ENCODE data around the gene STS. TPM values are rescaled to one million over a fixed set of nuclear protein-coding genes. Genes with fewer than 3 reads are reported as not detected.

STS gene
- total and polyA plus RNA-seq, 2 of the 4 experiments (the other 2 are of a cell fraction), result 2.6 to 3.4 TPM

- H2BK15ac ChIP-seq (ENCODE audit: low read depth, low read length), result no peak overlapping the region
- in situ Hi-C loops (cut with MboI; ENCODE audit: low sequenced_read_pairs) (no loop called here), dilution Hi-C loops (cut with HindIII; ENCODE audit: low sequenced_read_pairs, unreplicated experiment) (no loop called here), intact Hi-C loops (cut with micrococcal nuclease) (loop anchor here (5.0 kb wide), 1 partner anchor 737 kb away; the partner anchor contains the start of gene PNPLA4)
- ATAC-seq (ENCODE audit: low read depth) (no peak), DNase-seq (no peak)
- no peak overlapping the region for H2BK20ac ChIP-seq (ENCODE audit: low read depth, low read length)
- no peak overlapping the region for H3K14ac ChIP-seq (replicated peaks; ENCODE audit: low read depth, low read length)
- no peaks in the 10 kb centered on the region for H3K27me3 ChIP-seq (ENCODE audit: control insufficient read depth, insufficient read depth, low read length)
- H4K8ac ChIP-seq (ENCODE audit: low read depth in 2 of 2, low read length in 2 of 2), result no peak overlapping the region
- no peak overlapping the region for H4K91ac ChIP-seq (ENCODE audit: insufficient read depth, low read depth, low read length)
- H3K4me1 ChIP-seq (ENCODE audit: control insufficient read depth, insufficient read depth, low read length), result no peaks in the 10 kb centered on the region
- BruUV-seq (replicated peaks), result no TSS peak
- H3K23ac ChIP-seq (ENCODE audit: low read depth, low read length), result no peak overlapping the region
- no peak overlapping the region for H2AK9ac ChIP-seq (replicated peaks; ENCODE audit: low read depth, low read length, poor library complexity)
- no peak overlapping the region for H3K18ac ChIP-seq (ENCODE audit: low read depth, low read length)
- H3K79me1 ChIP-seq (ENCODE audit: low read depth in 1 of 2, low read length in 2 of 2), result no peaks in the 10 kb centered on the region
- ChIA-PET CTCF (no interaction called here), POLR2A (ENCODE audit: unreplicated experiment) (no interaction called here)
- no peaks in the 10 kb centered on the region for H3K9me3 ChIP-seq (ENCODE audit: control insufficient read depth, insufficient read depth, low read length)
- TF ChIP-seq MAZ (IDR thresholded peaks at IDR 0.05; ENCODE audit: borderline replicate concordance, low read depth, low read length) (no peak), RCOR1 (IDR thresholded peaks at IDR 0.05; ENCODE audit: insufficient replicate concordance, low read length) (no peak), POLR2A (IDR thresholded peaks at IDR 0.05; ENCODE audit: low read depth, low read length) (no peak), RFX5 (IDR thresholded peaks at IDR 0.05; ENCODE audit: low read depth, low read length) (no peak), MXI1 (IDR thresholded peaks at IDR 0.05; ENCODE audit: borderline replicate concordance, low read depth, low read length) (no peak), FOS (IDR thresholded peaks at IDR 0.05; ENCODE audit: low read depth, low read length) (no peak), BHLHE40 (IDR thresholded peaks at IDR 0.05; ENCODE audit: low read depth, low read length) (no peak), MAFK (IDR thresholded peaks at IDR 0.05; ENCODE audit: low read depth, low read length) (no peak), CHD1 (IDR thresholded peaks at IDR 0.05; ENCODE audit: low read depth, low read length) (no peak), CEBPB (IDR thresholded peaks at IDR 0.05; ENCODE audit: low read depth, low read length) (no peak)
- H3K27ac ChIP-seq (ENCODE audit: insufficient read depth, low read length), result no peak overlapping the region
- H2BK5ac ChIP-seq (ENCODE audit: low read depth, low read length, poor library complexity, severe bottlenecking), result no peak overlapping the region
- no peak overlapping the region for H3K4me2 ChIP-seq (ENCODE audit: low read depth, low read length)
- no peak overlapping the region for H3K9ac ChIP-seq (ENCODE audit: low read depth, low read length)
- no peaks in the 10 kb centered on the region for H3K9me1 ChIP-seq (ENCODE audit: insufficient read depth, low read length)
- no peak overlapping the region for H4K5ac ChIP-seq (ENCODE audit: low read depth, low read length)
- H2AK5ac ChIP-seq (ENCODE audit: low read depth, low read length), result no peak overlapping the region
- H3K4me3 ChIP-seq (ENCODE audit: insufficient read depth, low read depth, low read length), result no peak overlapping the region
- H3K56ac ChIP-seq (ENCODE audit: extremely low read depth, insufficient read depth, low read length), result no peak overlapping the region
- H4K20me1 ChIP-seq (ENCODE audit: insufficient read depth, low read length), result no peaks in the 10 kb centered on the region
- H3K4ac ChIP-seq (ENCODE audit: low read depth, low read length), result no peak overlapping the region
- H2AFZ ChIP-seq (replicated peaks; ENCODE audit: low read length, poor library complexity), result no peak overlapping the region
- no CpG with 5 or more reads among the region's 2 CpGs for WGBS, 2 experiments (ENCODE audit: extremely low coverage in 2 of 2, insufficient read length in 1 of 2)
- no peak overlapping the region for H2BK120ac ChIP-seq (ENCODE audit: low read depth, low read length)
- H3K36me3 ChIP-seq (ENCODE audit: control insufficient read depth, insufficient read depth, low read length), result no peaks in the 10 kb centered on the region
Observed at GRCh38 chrX:7190157-7190556, 42.6 kb downstream of the STS start.

Measured in IMR-90 (cell line).